SHP77 treated with DMSO at 0.1 percent for 48 hours (cell line): ENCODE results near the gene SMIM27.
"Not testable (repeated sequence)": the region's sequence is repeated elsewhere in the genome, so short reads cannot be mapped to it uniquely, and the experiment has no call there.

ENCODE experiments used
- DNase-seq: peaks from one replicate; lab custom pipeline; 2025; lab: John Stamatoyannopoulos, UW

Gene SMIM27

DNA sequence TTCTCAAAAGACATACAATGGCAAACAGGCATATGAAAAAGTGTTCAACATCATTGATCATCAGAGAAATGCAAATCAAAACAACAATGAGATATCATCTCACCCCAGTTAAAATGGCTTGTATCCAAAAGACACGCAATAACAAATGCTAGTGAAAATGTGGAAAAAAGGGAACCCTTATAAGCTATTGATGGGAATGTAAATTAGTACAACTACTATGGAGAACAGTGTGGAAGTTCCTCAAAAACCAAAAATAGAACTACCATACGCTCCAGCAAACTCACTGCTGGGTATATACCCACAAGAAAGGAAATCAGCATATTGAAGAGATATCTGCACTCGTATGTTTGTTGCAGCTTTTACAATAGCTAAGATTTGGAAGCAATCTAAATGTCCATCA lies 46.9 kb downstream of the SMIM27 start:
- not testable (repeated sequence) for DNase-seq
